COLO668 (cell line): ENCODE results near the gene TIMM44.
A peak's percentile ranks its signal among the peaks of the same experiment; 100 is the strongest.
"Not testable (repeated sequence)": the region's sequence is repeated elsewhere in the genome, so short reads cannot be mapped to it uniquely, and the experiment has no call there.

Source experiments
- DNase-seq: peaks from one replicate; lab custom pipeline; 2025; ENCODE audit not compliant: unreplicated experiment; lab: John Stamatoyannopoulos, UW

The TIMM44 gene

DNA sequence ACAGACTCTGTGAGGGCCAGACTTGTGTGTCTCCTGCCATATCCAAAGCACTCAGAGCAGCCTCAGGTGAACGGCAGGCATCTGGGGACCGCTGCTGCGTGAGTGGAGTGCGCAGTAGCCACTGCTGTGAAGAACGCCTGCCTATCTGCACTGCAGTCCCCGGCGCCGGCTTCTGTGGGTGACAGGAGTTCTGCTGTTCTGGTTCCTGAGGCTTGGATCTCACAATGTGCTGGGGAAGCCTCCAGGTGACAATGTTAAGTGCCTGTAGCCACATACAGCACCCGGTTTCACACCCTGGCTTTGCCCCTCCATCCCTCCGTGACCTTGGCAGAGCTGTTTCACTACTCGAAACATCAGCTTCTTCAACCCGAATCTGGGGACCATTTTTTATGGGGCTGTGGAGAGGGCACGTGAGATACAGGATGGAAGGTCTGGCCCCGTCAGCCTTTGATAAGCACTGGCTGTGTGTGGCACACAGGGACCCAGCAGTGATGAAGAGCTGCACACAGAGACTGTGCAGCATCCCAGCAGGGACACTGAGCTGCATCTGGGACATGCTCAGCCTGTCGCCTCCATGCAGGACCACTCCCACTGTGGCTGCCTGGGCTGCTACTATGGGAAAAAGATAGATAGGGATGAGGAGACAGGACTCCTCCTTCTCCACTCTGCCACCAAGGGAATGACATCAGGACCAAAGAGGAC, 33.7 kb upstream of the TIMM44 start:
- DNase-seq, result no peak

DNA sequence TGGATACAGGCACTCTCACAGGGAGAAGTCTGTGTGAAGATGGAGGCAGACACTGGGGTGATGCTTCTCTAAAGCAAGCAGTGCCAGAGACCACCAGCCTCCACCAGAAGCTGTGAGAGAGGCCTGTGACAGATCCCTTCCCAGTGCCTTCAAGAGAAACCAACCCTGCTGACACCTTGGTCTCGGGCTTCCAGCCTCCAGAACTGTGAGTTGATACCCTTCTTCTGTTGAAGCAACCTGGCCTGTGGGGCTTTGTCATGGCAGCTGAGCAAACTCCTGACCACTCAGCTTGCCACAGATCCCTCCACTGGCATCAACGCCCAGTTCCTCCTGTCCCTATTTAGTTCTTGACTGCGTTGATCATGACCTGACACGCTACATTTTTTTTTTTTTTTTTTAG, 33.0 kb upstream of the TIMM44 start:
- DNase-seq, result no peak

DNA sequence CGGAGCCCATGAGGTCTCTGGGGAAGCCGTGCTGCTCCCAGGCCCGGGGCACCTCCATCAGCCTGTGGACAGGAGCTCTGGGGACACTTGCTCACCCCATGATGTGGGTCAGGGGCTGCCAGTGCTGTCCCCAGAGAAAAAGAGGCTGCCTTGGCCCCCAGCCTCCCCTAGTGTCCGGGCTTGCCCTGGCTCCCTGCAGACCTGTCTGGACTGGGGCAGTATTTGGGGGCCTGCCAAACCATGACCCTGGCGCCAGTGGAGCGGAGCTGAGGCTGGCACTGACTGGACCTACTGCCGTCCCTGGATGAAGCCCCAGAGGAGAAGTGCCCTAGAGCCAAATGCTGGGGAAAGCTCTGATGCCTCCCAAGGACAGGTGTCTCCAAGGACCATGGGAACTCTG, 31.6 kb upstream of the TIMM44 start:
- no peak for DNase-seq

DNA sequence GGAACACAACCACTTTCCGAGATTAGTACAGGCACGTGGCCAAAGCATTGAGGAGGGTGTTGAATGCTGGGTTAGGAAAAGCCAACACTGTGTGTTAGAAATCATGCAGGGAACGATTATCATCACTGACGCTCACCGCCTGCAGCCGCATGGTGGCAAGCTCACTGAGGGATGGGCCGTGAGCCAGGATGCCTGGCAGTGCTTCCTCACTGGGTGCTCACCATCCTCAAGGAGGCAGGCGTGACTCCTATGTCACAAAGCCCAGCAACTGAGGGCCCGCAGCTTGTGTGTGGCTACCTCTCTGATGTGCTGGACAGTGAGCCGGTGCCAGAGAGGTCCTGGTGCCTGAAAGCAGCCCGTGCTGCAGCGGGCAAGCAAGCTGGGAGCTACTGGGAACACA, 30.4 kb upstream of the TIMM44 start:
- DNase-seq, result no peak

DNA sequence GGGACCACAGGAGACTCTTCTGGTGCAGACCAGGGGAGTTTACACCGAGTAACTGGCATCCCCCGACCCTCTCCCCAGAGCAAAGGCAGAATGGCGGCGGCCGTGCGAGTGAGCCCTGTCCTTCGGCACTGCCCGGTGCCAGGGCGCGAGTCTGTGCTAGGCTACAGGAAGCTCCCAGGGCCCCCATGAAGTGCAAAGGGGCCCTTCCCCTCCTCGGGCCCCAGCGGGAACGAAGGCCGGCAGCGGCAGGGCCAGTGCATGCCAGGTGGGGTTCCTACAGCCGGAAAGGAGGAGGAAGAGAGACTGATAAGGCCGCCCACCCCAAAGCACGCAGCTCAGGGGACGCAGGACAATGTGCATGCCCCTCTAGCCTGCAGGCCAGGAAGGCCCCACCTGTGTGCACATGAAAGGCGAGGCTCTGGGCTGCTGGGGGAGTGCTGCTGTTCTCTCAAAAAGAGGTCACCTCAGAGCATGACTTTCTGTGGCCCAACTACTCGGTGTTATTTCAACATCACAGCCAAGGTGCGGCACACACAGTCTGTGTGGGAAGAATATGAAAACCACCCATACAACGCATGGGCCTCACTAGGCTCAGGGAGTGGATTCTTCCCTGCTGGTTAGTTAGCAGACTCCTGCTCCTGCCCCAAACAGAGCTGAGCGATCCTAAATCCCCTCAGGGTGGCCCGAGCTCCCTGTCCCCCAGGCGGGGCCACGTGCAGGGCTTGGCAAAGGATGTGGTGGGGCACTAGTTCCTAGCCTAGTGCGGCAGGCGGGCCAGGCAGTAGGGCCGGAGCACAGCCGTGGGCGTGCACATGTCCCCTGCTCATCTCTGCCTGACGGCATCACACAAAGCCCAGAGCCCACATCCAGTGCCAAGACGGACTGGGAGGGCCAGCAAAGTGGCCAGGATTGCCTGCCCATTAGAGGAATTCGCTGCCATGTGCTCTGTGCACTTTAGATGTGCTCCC, 28.4 kb upstream of the TIMM44 start:
- no peak for DNase-seq

DNA sequence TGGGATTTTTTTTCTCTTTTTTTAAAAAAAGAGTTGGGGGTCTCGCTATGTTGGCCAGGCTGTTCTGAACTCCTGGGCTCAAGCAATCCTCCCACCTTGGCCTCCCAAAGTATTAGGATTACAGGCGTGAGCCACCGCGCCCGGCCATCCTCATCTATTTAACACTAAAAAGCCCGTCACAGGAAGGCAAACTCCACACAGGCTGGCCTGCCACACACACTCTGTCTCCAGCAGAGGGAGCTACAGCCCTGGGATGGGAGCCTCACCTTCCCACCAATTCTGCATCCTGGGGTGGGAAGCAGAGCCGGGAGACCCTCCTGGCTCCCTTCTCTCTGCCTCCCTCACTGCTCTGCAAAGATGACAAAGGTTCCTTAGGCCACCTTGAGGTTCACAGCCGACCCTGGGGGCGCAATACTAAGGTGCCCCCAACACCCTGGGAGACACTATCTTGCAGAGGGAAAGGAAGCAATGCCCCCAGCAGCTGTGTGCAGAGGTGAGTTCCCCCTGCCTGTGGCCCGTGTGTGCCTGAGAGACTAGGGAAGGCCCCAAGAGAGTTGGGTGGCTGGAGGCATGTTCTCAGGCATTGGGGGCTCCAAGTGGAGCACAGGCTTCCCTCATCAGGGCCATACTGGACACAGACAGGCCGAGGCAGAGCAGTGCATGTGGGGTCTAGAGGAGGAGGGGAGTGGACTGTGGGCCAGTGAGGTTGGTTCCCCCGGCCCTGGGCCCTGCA, 27.4 kb upstream of the TIMM44 start:
- DNase-seq, result peak; percentile 51

DNA sequence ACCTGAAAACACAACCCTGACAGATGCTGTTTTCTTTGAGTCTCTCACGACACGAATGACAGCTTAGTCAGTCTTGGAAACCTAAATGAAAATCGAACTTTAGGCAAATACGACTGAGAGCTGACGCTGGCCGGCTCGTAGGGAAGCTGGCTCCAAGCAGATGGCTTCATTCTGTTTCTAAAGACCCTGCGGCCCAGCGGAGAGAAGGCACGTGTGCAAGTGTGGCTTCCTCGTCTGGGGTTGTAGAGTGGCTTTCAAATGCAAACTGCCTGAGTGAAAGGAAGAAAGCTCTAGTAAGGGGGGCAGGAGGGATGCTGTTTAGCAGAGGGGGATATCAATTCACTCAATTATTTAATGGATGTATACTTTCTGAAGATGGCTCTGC, 26.1 kb upstream of the TIMM44 start:
- no peak for DNase-seq

DNA sequence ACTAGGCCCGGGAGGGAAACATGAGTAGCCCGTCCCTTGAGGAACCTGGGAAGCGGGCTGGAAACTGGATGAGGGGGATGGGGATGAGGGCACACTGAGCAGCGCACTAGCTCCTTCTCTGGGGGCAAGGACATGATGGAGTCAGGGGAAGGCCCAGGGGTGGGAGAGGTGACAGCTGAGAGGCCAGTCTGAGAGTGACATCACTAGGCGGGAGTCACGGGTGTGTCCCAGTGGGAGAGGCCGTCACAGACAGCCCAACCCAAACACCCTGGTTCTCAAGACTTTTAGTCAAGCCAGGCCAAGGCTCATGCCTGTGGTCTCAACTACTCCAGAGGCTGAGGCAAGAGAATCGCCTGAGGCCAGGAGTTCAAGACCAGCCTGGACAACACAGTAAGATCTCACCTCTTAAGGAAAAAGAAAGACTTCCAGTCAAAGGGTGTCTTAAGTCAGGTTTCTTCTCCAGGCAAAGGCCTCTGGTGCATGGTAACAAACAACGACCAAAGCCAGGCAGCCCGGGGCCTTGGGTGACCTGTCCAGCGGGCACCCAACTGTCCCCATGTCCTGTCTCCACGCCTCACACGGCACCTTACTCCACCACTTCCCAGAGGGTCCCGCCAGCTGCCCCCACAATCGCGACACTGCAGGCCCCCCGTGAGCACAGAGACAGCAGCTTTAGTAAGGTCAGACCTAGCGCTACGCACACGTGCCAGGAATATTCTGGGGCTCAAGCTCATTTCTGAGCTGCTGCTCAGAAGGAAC, 25.5 kb upstream of the TIMM44 start:
- DNase-seq, result no peak

DNA sequence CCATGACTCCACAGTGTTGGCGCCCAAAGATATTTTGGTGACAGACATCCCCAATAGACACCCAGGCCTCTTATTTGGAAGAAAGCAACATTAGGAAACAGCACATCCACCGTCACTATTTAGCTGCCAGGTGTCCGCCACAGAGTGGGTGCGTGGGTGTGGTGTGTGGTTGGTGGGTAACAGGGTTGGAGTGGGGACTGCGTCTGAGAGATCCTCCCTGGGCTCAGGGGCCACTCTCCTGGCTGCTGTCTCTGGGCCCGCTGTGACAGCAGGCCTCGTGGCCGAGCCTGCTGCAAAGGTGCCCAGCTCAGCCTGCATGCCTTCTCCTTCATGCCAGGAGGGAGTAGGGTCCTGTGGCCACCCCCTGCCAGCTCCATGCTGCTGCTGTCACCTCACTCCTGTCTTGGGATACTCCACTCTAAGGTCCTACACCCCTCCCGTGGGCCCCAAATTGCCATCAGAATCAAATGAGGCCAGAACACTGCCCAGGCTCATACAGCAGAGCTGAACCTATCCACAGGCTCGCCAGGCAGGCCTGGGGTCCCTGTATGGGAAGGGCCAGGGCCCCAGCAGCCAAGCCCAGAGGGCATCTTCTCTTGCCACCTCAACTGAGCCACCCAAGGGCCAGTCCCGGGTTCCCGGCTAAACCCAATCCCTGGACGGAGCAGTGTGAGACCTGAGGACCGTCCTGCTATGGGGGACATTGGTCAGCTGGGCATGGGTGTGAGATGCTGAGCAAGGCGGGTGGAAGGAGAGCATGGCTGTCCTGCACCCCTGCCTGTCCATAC, 24.7 kb upstream of the TIMM44 start:
- DNase-seq, result no peak

DNA sequence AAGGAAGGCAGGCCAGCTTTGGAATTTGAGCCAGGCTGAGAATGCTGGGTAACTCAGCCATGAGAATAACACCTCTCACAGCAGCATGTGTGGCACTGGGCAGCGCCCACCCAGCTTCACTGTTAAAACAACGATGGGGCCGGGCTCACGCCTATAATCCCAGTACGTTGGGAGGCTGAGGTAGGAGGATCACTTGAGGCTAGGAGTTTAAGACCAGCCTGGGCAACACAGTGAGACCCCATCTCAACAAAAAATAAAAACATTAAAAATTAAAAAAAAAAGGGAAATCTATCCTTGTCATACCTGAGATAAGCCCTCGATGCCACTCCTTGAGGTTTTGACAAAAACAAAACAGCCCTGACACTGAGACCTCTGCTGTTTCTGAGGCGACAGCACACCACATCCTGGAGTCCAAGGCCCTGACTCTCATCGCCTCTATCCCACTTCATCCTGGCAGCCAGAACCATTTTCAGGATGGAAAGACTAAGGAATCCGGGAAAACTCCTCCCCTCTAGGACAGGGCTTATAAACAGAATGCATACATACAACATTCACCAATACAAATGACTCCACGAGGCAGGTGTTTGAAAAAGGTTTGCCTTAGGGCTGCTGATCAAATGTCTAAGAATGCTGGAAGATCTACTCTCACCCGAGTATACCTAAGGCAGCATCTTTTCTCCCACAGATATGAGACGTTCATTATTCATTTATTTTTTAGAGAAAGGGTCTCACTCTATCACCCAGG, 22.6 kb upstream of the TIMM44 start:
- no peak for DNase-seq

DNA sequence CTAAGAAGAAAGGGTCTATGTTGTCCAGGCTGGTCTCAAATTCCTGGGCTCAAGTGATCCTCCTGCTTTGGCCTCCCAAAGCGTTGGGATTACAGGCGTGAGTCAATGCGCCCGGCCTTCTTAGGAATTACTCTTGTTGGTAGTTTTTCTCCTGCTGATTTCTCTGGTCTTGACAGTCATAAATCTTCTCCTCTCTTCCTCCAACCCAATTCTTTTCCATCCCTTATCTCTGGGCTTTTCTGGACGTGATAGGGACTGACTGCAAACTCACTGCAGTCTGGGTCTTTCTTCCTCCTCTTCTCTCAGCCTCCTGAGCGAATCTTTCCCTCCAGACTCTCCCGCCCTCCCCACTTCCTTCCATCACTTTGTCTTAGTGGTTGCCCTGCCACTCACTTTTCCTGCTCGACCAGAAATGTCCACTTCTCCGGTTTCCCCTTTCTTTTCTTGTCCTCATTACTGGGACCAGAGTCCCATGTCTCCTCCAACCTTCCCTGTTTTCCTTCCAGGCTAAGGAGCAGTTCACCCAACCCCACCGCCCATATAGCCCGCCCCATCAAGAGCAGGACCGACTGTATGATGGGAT, 21.9 kb upstream of the TIMM44 start:
- no peak for DNase-seq

DNA sequence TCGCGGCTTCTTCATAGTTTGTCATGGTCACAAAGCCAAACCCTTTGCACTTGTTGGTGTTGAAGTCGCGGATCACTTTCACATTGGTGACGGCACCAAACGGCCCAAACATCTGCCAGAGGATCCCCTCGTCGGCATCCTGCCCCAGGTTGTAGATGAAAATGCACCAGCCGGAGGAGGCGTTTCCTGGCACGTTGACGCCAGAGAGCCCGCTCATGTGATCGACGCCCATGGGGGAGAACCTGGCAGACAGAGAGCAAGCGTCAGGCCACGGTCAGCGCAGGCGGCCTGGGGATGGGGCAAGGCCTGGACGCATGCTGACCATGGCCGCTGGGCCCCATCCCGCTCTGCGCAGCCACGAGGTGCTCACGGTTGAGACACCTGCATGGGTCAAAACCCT, 20.1 kb upstream of the TIMM44 start:
- no peak for DNase-seq

DNA sequence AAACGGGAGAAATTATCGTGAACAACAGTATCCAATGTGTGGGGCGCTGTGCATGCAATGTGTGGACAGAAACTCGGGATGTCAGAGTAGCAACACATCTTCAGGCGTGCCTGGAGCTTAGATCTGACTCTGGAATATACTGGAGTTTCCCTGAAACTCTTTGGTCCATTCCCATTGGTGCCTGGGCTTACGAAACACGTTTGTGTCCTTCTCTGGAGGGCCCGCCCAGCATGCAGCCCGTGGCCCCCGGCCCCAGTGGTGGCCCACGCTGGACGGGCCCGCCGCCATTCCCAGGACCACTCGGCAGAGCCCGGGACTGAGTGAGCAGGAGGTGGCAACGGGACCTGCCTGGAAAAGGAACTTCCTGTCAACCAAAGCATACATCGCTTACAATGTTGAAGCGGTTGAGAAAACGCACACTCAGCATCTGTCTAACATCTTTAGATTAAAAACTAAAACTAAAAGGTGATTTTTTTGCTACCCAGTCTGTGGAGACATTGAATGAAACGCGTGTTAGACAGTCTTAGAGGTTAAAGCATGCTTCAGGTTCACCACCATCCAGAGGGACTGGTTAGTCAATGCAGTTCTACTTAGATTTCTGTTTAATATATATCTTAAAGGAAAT, 19.3 kb upstream of the TIMM44 start:
- no peak for DNase-seq

DNA sequence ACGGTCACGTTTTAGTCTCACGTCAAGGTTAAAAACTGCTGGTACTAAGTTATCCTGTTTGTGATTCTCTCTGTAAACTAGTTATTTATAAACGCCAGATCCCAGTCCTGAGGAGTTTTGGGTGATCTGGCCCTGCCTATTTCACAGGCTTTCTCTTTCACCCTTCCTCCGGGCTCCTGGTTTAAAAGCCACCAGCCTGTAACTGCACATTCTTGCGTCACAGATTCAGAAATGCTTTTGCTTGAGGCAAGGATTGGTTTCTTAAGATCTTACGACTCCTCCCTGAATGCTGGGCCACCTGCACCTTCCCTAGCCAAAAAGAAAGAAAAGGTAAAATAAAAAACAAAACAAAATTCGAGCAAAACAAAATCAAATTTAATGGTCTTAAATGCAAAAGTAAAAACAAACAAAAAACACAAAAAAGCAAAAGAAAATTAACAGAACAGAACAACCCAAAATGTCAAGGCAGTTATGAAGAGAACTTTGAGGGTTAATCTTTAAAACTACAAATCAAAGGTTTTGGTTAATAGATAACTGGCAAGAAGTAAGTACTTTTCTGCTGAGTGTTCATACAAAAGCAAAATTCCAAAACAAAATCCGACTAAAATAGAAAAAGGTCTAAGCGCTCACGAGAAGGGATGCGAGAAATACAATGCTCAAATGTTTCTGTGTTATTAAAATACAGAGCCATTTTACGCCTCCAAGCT, 18.6 kb upstream of the TIMM44 start:
- DNase-seq, result no peak

DNA sequence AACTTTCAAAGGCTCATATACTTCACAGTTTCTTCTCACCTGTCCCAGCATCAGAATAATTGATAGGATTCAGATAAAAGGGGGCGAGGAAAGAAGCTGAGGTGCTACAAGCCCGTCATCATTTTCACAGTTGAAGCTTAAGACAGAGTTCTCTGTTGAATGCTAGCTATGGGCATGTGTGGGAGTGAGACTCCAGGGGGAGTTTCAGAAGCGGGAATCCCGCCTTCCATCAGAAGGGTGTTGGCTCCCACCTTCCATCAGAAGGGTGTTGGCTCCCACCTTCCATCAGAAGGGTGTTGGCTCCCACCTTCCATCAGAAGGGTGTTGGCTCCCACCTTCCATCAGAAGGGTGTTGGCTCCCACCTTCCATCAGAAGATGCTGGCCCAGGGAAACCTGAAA, 17.6 kb upstream of the TIMM44 start:
- DNase-seq, result not testable (repeated sequence)

DNA sequence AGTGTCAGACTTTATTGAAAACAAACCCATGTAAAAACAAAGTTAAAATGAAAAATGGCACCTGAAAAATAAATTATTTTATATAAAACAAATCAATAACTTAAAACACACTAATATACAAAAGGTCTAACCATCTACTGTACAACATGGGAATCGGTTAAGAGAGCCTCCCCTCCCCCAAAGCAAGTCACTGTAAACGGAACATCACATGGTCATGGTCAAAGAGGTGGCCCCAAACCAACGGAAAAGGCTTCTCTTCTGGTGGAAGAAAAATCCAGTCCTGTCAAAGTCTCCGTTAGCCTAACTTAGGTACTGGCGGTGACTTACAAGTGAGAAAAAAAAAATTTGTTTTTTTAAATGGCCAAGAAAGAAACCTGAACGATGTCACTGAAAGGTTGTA, 15.7 kb upstream of the TIMM44 start:
- no peak for DNase-seq

DNA sequence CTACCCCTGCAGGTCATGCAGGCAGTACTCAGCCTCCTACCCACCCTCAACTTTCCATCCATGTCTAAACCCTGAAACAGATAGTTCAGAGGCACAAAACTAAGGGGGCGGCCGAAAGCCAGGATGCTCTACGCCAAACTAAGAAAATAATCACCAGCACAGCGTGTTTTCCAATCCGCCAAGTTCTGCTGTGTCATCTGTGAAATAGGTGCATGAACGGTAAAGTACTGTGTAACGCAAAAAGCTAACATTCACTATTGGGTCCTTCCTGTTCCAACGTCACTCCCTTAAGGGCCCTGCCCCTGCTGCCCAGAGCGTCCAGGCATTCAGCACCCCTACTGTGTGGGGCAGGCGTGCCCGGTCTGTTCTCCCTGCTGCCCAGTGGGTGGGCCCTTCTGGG, 12.2 kb upstream of the TIMM44 start:
- DNase-seq, result no peak

DNA sequence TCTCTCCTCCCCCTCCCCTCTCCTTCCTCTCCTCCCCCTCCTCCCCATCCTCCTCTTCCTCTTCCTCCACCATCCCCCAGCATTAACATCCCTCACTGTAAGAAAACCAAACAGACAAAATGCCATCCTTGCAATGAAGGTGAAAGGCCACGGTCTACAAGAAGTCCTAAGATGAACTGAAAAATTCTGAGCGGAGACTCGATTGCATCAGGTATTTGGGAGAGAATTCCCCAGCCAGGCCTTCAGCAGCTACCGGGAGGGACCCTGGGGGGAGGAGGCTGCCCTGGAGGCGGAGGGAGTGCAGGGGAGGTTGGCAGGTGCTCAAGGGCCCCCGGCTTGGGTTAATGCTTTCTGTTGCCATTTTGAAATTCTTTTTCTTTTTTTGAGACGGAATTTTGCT, 10.1 kb upstream of the TIMM44 start:
- DNase-seq, result no peak
